Measurements from ENCODE around the gene CHMP5. TPM values are rescaled to one million over a fixed set of nuclear protein-coding genes. Genes with fewer than 3 reads are reported as not detected.

The CHMP5 gene
- total RNA-seq, 1 donor from 2014 or later: 28.1 TPM

- Mint-ChIP-seq H3K4me1 (no peaks in the 10 kb centered on the region), H3K27me3 (no peaks in the 10 kb centered on the region), H3K4me3 (no peak overlapping the region), H3K36me3 (ENCODE audit: low read depth) (peaks cover 77% of the 10 kb centered on the region), H3K9me3 (no peaks in the 10 kb centered on the region), H3K27ac (no peak overlapping the region)
- DNase-seq (no peak), ATAC-seq (ENCODE audit: low read depth) (no peak)
- TF ChIP-seq, protein P1, sequence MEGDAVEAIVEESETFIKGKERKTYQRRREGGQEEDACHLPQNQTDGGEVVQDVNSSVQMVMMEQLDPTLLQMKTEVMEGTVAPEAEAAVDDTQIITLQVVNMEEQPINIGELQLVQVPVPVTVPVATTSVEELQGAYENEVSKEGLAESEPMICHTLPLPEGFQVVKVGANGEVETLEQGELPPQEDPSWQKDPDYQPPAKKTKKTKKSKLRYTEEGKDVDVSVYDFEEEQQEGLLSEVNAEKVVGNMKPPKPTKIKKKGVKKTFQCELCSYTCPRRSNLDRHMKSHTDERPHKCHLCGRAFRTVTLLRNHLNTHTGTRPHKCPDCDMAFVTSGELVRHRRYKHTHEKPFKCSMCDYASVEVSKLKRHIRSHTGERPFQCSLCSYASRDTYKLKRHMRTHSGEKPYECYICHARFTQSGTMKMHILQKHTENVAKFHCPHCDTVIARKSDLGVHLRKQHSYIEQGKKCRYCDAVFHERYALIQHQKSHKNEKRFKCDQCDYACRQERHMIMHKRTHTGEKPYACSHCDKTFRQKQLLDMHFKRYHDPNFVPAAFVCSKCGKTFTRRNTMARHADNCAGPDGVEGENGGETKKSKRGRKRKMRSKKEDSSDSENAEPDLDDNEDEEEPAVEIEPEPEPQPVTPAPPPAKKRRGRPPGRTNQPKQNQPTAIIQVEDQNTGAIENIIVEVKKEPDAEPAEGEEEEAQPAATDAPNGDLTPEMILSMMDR (IDR thresholded peaks at IDR 0.05): no peak
- ChIA-PET CTCF (interaction anchor here (1.8 kb wide), 1 partner anchor 14 kb away, joined by 5 read pairs; no protein-coding TSS in a partner anchor), POLR2A (interaction anchor here (0.6 to 0.9 kb wide), 4 partner anchors 8 to 255 kb away, joined by 3 to 4 read pairs (median 4); partner anchors contain the start of gene BAG1)
- intact Hi-C loops (cut with micrococcal nuclease): no loop called here
These were observed 8.6 kb downstream of the CHMP5 start for GRCh38 chr9:33273266-33273971.

GRCh38 chr9:33273972-33274328 lies 9.1 kb downstream of the CHMP5 start:
- H3K4me3 Mint-ChIP-seq: no peak overlapping the region

GRCh38 chr9:33277484-33277883 lies 12.6 kb downstream of the CHMP5 start:
- POLR2A ChIA-PET: no interaction called here
- no peak for ATAC-seq (ENCODE audit: low read depth)

More at GRCh38 chr9:33273972-33274328, 9.1 kb downstream of the CHMP5 start:
- TF ChIP-seq, protein P1 (IDR thresholded peaks at IDR 0.05): no peak
- H3K27ac Mint-ChIP-seq: no peak overlapping the region
- intact Hi-C loops (cut with micrococcal nuclease): no loop called here
- H3K27me3 Mint-ChIP-seq: no peaks in the 10 kb centered on the region
- H3K9me3 Mint-ChIP-seq: no peaks in the 10 kb centered on the region
- CTCF ChIA-PET: interaction anchor here (1.8 kb wide), 1 partner anchor 13 kb away, joined by 5 read pairs; no protein-coding TSS in a partner anchor
- H3K36me3 Mint-ChIP-seq (ENCODE audit: low read depth): peaks cover 79% of the 10 kb centered on the region
- POLR2A ChIA-PET: interaction anchor here (0.6 to 0.9 kb wide), 3 partner anchors 9 to 39 kb away, joined by 3 to 4 read pairs (median 3); partner anchors contain the start of gene BAG1
- ATAC-seq (ENCODE audit: low read depth) (no peak), DNase-seq (no peak)
- no peaks in the 10 kb centered on the region for H3K4me1 Mint-ChIP-seq

DNA sequence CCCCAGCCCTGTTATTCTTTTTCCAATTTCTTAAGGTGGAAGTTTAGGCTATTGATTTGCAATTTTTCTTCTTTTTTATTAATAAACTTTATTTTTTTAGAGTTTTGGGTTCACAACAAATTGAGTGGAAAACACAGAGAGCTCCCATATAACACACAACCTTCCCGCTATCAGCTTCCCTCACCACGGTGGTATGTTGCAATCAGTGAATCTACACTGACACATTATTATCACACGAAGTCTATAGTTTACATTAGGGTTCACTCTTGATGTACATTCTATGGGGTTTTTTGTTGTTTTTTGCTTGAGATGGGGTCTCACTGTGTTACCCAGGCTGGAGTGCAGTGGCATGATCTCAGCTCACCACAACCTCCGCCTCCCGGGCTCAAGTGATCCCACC lies 20.7 kb downstream of the CHMP5 start:
- ATAC-seq (ENCODE audit: low read depth): no peak
- CTCF ChIA-PET: interaction anchor here (3.1 kb wide), 1 partner anchor 181 kb away, joined by 17 read pairs; no protein-coding TSS in a partner anchor
- Mint-ChIP-seq H3K27me3 (no peaks in the 10 kb centered on the region), H3K4me3 (no peak overlapping the region), H3K4me1 (peaks cover 15% of the 10 kb centered on the region), H3K36me3 (ENCODE audit: low read depth) (peaks cover 31% of the 10 kb centered on the region), H3K9me3 (no peaks in the 10 kb centered on the region), H3K27ac (no peak overlapping the region)
- POLR2A ChIA-PET: no interaction called here
- DNase-seq: no peak
- intact Hi-C loops (cut with micrococcal nuclease): loop anchor here (5.0 kb wide), 1 partner anchor 42 kb away; no protein-coding TSS in a partner anchor
- TF ChIP-seq, protein P1 (IDR thresholded peaks at IDR 0.05): no peak

More at GRCh38 chr9:33277484-33277883, 12.6 kb downstream of the CHMP5 start:
- H3K4me3 Mint-ChIP-seq: no peak overlapping the region
- CTCF ChIA-PET: interaction anchor here (0.6 to 1.0 kb wide), 3 partner anchors 9 to 161 kb away, joined by 3 read pairs; no protein-coding TSS in a partner anchor
- TF ChIP-seq, protein P1 (IDR thresholded peaks at IDR 0.05): no peak
- H3K36me3 Mint-ChIP-seq (ENCODE audit: low read depth): peaks cover 81% of the 10 kb centered on the region
- H3K27ac Mint-ChIP-seq: no peak overlapping the region
- H3K27me3 Mint-ChIP-seq: no peaks in the 10 kb centered on the region
- intact Hi-C loops (cut with micrococcal nuclease): no loop called here
- H3K4me1 Mint-ChIP-seq: no peaks in the 10 kb centered on the region
- H3K9me3 Mint-ChIP-seq: no peaks in the 10 kb centered on the region
- no peak for DNase-seq

GRCh38 chr9:33287087-33287490 lies 22.2 kb downstream of the CHMP5 start:
- peak overlapping the region; percentile 35 for H3K4me3 Mint-ChIP-seq
- DNase-seq (no peak), ATAC-seq (ENCODE audit: low read depth) (peak; percentile 12)
- intact Hi-C loops (cut with micrococcal nuclease): loop anchor here (1.0 to 5.0 kb wide), 4 partner anchors 10 to 179 kb away; no protein-coding TSS in a partner anchor
- peaks cover 30% of the 10 kb centered on the region for H3K36me3 Mint-ChIP-seq (ENCODE audit: low read depth)
- ChIA-PET POLR2A (interaction anchor here (0.6 to 1.8 kb wide), 6 partner anchors 10 to 262 kb away, joined by 3 to 15 read pairs (median 4); partner anchors contain the start of genes B4GALT1, DNAJA1 and SMU1), CTCF (interaction anchor here (0.6 to 3.1 kb wide), 18 partner anchors 9 to 527 kb away, joined by 3 to 28 read pairs (median 3); partner anchors contain the start of genes BAG1 and NOL6)
- H3K4me1 Mint-ChIP-seq: peaks cover 30% of the 10 kb centered on the region
- no peaks in the 10 kb centered on the region for H3K27me3 Mint-ChIP-seq
- no peaks in the 10 kb centered on the region for H3K9me3 Mint-ChIP-seq
- TF ChIP-seq, protein P1 (IDR thresholded peaks at IDR 0.05): no peak
- peak overlapping the region; percentile 74 for H3K27ac Mint-ChIP-seq

Measured in activated B cell treated with CpG ODN at 0.5 μM for 24 hours (primary cell).